T-helper 1 cell treated with Interleukin-12 subunit alpha and Interleukin-12 subunit beta and Interleukin-4 antibody, amounts not matched to agents 30 μg/mL and 1 μg/mL, for 36 hours (primary cell): ENCODE results near the gene SLC2A11.

Source experiments
- H3K27ac Mint-ChIP-seq: one replicate; pipeline ENCODE4 v1.8.0; 2021; ENCODE audit warnings: mild to moderate bottlenecking, mixed read lengths
- H3K27me3 Mint-ChIP-seq: one replicate; pipeline ENCODE4 v1.8.0; 2021; ENCODE audit warnings: low read depth, mixed read lengths
- H3K36me3 Mint-ChIP-seq: one replicate; pipeline ENCODE4 v1.8.0; 2021; ENCODE audit warnings: low read depth, mixed read lengths
- H3K4me1 Mint-ChIP-seq: one replicate; pipeline ENCODE4 v1.8.0; 2021; ENCODE audit warnings: low read depth, mixed read lengths
- H3K4me3 Mint-ChIP-seq: one replicate; pipeline ENCODE4 v1.8.0; 2021; ENCODE audit warnings: mild to moderate bottlenecking, moderate library complexity, mixed read lengths
- H3K9me3 Mint-ChIP-seq: one replicate; pipeline ENCODE4 v1.8.0; 2021; ENCODE audit warnings: mixed read lengths

Gene SLC2A11, protein sequence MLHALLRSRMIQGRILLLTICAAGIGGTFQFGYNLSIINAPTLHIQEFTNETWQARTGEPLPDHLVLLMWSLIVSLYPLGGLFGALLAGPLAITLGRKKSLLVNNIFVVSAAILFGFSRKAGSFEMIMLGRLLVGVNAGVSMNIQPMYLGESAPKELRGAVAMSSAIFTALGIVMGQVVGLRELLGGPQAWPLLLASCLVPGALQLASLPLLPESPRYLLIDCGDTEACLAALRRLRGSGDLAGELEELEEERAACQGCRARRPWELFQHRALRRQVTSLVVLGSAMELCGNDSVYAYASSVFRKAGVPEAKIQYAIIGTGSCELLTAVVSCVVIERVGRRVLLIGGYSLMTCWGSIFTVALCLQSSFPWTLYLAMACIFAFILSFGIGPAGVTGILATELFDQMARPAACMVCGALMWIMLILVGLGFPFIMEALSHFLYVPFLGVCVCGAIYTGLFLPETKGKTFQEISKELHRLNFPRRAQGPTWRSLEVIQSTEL

DNA sequence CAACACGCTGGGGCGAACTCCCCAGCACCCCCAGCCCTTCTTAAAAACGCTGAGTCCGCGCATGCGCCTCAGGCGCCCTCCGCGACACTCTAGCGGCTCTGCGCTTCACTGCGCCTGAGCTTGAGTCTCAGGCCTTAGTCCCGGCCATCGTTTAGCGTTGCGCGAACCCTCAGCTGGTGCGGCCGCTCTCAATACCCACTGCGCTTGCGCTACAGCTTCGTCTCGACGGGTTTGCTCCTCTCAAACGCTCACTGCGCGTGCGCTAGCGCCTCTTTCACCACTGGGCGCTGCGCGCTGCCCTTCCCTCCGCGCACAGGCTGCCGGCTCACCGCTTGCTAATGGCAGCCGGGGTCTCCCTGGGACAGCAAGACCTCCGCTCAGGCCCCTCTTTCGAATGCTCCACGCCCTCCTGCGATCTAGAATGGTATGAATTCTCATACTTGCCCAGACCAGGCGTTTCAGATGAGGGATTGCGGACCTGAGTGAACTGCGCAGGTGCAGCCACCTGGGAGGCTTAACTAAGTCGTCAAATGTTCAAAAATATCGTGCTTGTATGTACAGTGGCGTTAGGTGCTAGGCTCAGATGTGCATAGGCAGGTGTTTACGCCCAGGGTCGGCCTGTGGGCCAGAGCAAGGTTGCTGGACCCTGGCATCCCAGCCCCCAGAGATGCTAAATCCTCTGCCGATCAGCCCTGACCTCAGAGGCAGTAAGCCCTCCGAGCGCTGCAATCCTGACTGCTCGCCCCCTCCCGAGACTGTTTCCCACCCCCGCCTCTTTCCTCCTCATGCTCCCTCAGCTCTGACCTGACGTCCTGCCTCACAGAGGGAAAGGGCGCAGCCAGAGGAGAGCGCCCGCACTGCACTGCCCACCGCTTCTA is at the start of gene SLC2A11:
SLC2A11 (plus strand) TSS at position 270 of the 878 bp plus-strand sequence; CDS start at position 395, 125 bp downstream.
- peaks cover 16% of the 10 kb centered on the region for H3K4me1 Mint-ChIP-seq
- peak within 1 kb of the TSS; percentile 92 for H3K4me3 Mint-ChIP-seq
- H3K27me3 Mint-ChIP-seq: peaks cover 8% of the 10 kb centered on the region
- no peaks in the 10 kb centered on the region for H3K36me3 Mint-ChIP-seq
- H3K27ac Mint-ChIP-seq: peak within 1 kb of the TSS; percentile 88
- H3K9me3 Mint-ChIP-seq: no peaks in the 10 kb centered on the region

DNA sequence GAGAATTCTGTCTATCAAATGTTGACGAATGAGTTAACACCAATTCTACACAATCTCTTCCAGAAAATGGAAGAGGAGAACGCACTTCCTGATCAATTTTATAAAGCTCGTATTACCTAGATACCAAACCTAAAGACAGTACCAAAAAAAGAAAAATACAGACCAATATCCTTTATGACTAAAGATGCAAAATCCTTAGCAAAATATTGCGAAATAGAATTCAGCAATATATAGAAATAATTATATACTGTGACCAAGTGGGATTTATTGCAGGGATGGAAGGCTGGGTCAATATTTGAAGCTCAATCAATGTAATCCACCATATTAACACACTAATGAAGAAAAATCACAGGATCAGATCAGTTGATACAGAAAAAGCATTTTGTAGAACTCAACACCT is 45.3 kb upstream of the SLC2A11 start:
- H3K27me3 Mint-ChIP-seq: no peaks in the 10 kb centered on the region
- peaks cover 32% of the 10 kb centered on the region for H3K36me3 Mint-ChIP-seq
- no peak overlapping the region for H3K27ac Mint-ChIP-seq
- H3K4me3 Mint-ChIP-seq: no peak overlapping the region
- no peaks in the 10 kb centered on the region for H3K4me1 Mint-ChIP-seq
- H3K9me3 Mint-ChIP-seq: no peaks in the 10 kb centered on the region

DNA sequence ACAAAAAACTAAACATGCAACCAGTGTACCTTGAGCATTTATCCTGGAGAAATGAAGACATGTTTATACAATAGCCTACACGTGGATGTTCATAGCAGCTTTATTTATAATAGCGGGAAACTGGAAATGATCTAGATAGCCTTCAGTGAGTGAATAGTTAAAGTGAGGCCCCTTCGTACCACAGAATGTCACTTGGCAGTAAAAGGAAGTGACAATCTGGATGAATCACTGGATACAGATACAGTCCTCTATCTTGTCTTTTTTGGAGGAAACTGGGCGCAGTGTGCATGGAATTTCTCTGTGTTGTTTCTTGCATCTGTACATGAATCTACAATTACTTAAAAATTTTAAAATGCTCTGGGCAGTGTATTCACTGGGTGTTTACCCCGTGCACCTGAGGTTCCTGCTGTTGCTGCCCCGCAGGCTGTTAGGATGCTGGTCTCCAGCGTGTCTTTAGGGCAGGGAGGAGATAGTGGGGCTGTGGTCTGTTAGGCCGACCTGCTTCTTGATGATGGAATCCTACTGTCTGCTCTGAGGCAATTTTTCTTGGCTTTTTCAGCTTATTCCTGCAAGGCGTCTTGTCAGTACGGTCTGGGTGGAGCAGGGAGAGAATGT is 42.0 kb upstream of the SLC2A11 start:
- Mint-ChIP-seq H3K4me1 (peaks cover 15% of the 10 kb centered on the region), H3K9me3 (no peaks in the 10 kb centered on the region), H3K27ac (no peak overlapping the region), H3K36me3 (peaks cover 38% of the 10 kb centered on the region), H3K27me3 (no peaks in the 10 kb centered on the region), H3K4me3 (no peak overlapping the region)

DNA sequence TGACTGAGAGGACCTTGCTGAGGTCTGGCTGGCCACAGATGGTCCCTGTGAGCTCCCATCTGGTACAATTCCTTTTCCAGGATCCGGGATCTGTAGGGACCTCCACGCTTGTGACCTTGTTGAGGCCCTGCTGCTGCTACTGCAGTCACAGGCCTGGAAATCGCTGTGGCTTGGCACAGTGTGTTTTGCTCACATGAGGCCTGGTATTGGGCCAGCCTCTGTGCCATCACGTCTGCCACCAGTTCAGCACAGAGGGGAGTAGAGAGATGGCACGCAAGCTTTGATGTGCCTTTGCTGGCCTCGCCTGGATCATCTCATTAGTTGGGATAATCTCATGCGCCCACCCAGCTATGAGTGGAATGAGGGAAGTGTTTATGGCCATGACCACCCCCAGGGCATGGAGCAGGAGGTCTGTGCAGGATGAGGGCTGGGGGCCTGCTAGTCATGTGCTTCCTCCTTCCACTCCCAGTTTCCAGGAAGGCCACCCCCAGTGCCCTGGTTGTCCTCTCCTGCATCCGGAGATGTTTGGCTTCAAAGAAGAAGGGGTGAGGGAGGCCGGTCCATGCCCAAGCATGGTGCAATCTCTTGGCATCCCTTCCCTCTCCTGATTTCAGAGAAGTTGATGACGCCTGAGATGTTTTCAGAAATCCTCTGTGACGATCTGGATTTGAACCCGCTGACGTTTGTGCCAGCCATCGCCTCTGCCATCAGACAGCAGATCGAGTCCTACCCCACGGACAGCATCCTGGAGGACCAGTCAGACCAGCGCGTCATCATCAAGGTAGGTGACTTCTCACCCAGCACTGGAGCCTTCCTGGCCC is 41.3 kb upstream of the SLC2A11 start:
- peaks cover 19% of the 10 kb centered on the region for H3K4me1 Mint-ChIP-seq
- H3K27me3 Mint-ChIP-seq: no peaks in the 10 kb centered on the region
- no peaks in the 10 kb centered on the region for H3K9me3 Mint-ChIP-seq
- peaks cover 34% of the 10 kb centered on the region for H3K36me3 Mint-ChIP-seq
- no peak overlapping the region for H3K4me3 Mint-ChIP-seq
- no peak overlapping the region for H3K27ac Mint-ChIP-seq

DNA sequence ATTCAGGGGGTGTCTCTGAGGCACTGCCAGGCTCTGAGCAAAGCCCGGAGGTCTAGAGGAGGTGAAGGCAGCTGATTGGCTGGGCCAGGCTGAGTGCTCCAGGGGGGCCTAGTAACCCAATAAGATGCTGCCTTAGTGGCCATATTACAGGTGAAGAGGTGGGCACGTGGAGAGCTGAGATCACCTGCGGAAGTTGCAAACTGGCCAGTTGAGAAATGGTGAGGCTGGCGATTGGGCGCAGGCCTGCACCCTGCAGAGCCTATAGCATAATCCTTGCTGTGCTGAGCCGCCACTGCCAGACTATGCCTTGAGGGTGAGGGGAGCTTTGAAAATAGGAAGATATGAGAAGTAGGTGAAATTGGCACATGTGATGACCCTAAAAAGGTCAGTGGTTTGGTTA is 40.5 kb upstream of the SLC2A11 start:
- no peak overlapping the region for H3K27ac Mint-ChIP-seq
- H3K4me3 Mint-ChIP-seq: no peak overlapping the region
- no peaks in the 10 kb centered on the region for H3K9me3 Mint-ChIP-seq
- H3K4me1 Mint-ChIP-seq: peaks cover 19% of the 10 kb centered on the region
- no peaks in the 10 kb centered on the region for H3K27me3 Mint-ChIP-seq
- peaks cover 31% of the 10 kb centered on the region for H3K36me3 Mint-ChIP-seq

DNA sequence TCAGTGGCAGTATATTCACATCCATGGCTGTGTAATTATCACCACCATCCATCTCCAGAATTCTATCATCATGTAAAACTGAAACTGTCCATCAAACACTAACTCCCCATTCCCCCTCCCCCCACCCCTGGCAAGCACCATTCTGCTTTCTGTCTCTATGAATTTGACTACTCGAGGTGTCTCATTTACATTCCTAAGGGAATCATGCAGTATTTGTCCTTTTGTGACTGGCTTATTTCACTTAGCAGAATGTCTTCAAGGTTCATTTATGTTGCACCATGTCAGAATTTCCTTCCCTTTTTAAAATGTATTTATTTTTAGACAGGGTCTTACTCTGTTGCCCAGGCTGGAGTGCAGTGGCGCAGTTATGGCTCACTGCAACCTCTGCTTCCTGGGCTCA is 39.1 kb upstream of the SLC2A11 start:
- Mint-ChIP-seq H3K4me1 (peaks cover 24% of the 10 kb centered on the region), H3K27me3 (no peaks in the 10 kb centered on the region), H3K36me3 (peaks cover 37% of the 10 kb centered on the region), H3K27ac (no peak overlapping the region), H3K4me3 (no peak overlapping the region), H3K9me3 (no peaks in the 10 kb centered on the region)

DNA sequence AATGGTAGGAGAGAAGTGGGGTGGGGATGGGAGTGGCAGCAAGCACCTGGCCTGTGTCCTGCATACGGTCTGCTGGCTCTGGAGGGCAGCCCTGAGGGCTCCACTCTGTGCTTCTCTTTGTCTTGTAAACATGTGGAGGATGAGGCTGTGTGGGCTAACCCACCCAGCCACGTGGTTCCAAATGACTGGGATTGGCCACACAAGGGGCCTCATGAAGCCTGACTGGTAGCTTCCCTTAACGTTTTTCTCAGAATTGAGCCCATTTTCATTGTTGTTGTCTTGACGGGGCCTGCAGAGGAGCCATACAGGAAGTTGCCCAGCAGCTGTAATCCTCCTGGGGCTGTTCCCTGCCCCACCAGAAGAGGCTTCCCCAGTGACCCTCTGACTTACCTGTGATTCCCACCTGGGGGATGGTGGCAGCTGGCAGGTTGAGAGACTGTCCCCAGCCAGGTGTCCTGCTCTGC is 36.9 kb upstream of the SLC2A11 start:
- Mint-ChIP-seq H3K27ac (peak overlapping the region; percentile 88), H3K4me1 (peaks cover 34% of the 10 kb centered on the region), H3K9me3 (no peaks in the 10 kb centered on the region), H3K4me3 (peak overlapping the region; percentile 44), H3K27me3 (no peaks in the 10 kb centered on the region), H3K36me3 (peaks cover 50% of the 10 kb centered on the region)

DNA sequence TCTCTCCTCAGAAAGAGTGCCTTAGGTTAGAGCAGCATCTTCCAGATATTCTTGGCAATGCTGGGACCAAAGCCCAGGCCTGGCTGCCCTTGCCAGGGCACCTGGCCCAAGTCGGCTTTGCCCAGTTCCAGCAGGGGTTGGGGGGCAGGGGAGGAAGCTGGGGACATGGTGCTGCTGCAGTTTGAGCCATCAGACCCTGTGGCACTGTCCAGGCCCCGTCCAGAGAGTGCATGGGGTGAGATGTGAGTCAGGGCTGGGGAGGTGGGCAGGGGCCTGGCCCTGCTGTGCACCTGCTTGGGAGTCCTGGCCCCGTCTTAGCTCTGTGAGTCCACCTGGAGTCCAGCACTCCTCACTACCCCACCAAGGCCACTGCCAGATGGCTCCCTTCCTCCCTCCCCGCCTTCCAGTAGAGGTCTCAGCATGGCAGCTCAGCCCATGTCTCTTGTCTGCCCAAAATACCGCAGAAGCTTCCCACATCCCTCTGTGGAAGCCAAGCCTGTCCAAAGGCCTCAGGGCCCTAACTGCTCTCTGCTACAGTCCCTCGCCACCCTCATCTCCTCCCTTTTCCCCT is 35.5 kb upstream of the SLC2A11 start:
- Mint-ChIP-seq H3K4me1 (peaks cover 38% of the 10 kb centered on the region), H3K4me3 (no peak overlapping the region), H3K27ac (peak overlapping the region; percentile 72), H3K36me3 (peaks cover 42% of the 10 kb centered on the region), H3K27me3 (no peaks in the 10 kb centered on the region), H3K9me3 (no peaks in the 10 kb centered on the region)

DNA sequence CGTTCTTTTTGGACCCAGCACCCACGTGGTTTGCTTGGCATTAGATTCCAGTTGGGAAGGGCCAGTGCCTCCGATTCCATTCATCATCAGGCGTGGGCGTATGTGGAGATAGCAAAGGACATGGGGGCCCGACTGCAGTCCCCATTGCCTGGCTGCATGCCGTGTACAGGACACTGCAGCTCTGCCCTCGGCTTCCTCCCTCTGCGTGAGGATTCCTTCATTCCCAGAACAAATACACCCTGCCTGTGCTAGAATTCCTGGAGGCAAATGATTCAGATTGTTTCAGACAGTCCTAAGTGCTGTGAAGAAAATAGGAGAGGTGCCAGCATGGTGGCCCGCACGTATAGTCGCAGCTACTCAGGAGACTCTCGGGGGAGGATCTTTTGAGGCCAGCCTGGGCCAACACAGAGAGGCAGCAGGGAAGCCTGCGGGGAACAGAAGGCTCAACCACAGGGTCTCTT is 34.3 kb upstream of the SLC2A11 start:
- Mint-ChIP-seq H3K4me1 (peaks cover 38% of the 10 kb centered on the region), H3K27ac (peak overlapping the region; percentile 59)

DNA sequence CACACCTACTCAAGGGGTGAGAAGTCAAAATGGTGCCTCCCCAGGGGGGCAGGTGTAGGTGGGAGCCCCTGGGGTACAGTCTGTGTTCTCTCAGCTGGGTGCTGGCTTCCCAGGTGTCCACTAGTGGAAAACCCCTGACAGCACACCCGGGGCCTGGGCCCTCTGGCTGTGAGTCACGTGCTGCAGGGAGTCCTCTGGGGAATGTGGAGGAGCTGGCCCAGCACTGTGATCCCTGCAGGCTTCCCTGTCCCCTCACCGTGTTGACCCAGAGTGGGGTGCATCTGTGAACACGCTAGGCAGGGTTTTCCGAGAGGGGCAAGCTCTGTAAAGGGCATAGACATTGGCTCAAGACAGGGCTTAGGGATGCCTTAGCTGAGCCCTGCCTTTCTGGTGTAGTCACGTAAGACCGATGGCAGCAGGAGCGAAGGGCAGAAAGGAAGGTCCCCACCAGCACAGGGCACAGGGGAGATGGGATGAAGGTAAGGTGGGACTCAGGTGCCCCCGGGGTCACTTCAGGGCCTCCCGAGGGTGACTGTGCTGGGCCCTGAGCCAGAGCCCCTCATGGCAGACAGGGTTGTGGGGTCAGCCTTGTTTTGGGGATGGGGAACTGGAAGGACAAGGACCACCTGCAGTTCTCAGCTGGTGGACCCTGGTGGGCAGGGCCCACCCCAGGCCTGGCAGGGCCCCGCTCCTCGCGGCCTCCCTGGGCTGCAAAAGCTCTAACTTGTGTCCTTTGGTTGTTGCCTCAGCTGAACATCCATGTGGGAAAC is 33.0 kb upstream of the SLC2A11 start:
- peaks cover 32% of the 10 kb centered on the region for H3K4me1 Mint-ChIP-seq
- no peaks in the 10 kb centered on the region for H3K27me3 Mint-ChIP-seq
- peaks cover 44% of the 10 kb centered on the region for H3K36me3 Mint-ChIP-seq
- peak overlapping the region; percentile 59 for H3K27ac Mint-ChIP-seq
- no peak overlapping the region for H3K4me3 Mint-ChIP-seq
- no peaks in the 10 kb centered on the region for H3K9me3 Mint-ChIP-seq

More for the DNA sequence above, 34.3 kb upstream of the SLC2A11 start:
- no peaks in the 10 kb centered on the region for H3K27me3 Mint-ChIP-seq
- H3K36me3 Mint-ChIP-seq: peaks cover 41% of the 10 kb centered on the region
- H3K9me3 Mint-ChIP-seq: no peaks in the 10 kb centered on the region
- no peak overlapping the region for H3K4me3 Mint-ChIP-seq

DNA sequence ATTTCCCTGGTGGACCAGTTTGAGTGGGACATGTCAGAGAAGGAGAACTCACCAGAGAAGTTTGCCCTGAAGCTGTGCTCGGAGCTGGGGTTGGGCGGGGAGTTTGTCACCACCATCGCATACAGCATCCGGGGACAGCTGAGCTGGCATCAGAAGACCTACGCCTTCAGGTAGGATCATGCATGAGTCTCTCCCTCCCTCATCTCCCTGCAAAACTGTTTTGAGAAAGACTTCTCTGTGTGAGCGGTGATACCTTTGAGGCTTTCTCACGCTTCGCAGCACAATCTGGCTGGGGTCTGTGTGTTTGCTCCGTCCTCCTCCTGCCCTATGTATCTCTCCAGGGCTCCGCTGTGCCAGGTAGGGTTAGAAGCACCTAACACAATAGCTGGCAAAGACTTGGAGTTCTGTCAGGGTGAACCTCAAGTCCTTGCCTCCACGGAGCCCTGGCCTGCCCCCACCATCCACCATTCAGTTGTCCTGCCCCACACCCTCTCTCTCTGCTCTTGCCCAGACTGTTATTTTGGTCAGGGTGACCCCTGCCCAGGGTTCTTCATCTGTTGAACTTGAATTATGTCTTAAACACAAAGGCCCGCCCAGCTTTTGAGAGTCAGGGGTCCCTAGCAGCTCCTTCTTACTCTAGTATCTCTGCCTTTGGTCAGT is 32.3 kb upstream of the SLC2A11 start:
- no peak overlapping the region for H3K4me3 Mint-ChIP-seq
- no peaks in the 10 kb centered on the region for H3K27me3 Mint-ChIP-seq
- peaks cover 45% of the 10 kb centered on the region for H3K36me3 Mint-ChIP-seq
- H3K9me3 Mint-ChIP-seq: no peaks in the 10 kb centered on the region
- H3K4me1 Mint-ChIP-seq: peaks cover 29% of the 10 kb centered on the region
- H3K27ac Mint-ChIP-seq: peak overlapping the region; percentile 92

DNA sequence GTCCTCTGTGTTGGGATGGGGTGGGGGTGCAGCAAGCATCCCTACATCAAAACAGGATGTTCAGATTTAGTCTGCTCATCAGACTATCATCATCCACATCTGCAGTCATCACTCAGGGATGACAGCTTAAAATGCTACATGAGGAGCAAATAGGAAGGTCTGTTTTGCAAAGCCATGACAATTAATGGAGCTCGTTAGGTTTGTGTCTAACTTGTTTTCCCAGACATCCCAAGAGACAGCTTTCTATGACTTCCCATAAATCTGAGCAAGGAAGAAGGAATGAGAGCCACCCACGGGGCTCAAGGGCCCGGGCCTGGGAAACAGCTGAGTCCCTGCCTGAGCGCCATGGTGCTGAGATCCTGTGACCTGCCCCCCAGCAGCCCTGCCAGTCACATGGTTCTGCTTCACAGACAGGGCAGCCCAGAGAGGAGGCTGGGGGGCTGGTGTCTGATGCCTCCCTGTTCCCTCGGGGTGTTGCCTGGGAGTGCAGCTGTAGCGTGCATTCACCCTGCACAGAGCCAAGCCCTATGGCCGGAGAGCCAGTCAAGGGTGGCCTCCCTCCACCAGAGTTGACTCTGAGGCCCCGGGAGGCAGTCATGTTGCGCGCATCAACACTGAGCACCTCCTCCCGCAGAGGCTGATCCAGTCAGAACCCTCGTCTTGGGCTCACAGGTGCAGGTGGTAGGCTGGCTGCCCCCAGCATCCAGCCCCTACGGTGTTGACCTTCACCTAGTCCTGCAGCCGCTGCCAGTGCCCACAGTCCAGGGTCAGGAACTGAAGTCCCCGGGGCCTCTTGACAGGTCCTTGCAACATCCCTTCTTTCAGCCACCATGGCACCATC is 30.9 kb upstream of the SLC2A11 start:
- Mint-ChIP-seq H3K9me3 (no peaks in the 10 kb centered on the region), H3K27me3 (no peaks in the 10 kb centered on the region), H3K4me1 (peaks cover 21% of the 10 kb centered on the region), H3K4me3 (no peak overlapping the region), H3K36me3 (peaks cover 44% of the 10 kb centered on the region), H3K27ac (peak overlapping the region; percentile 92)
